Osteocyte (in vitro differentiated cells): ENCODE results near the gene DDI2. TPM values are rescaled to one million over a fixed set of nuclear protein-coding genes. Genes with fewer than 3 reads are reported as not detected.
"Not testable (repeated sequence)": the region's sequence is repeated elsewhere in the genome, so short reads cannot be mapped to it uniquely, and the experiment has no call there.

Experiments used
- DNase-seq: peaks from one replicate; pipeline ENCODE4 v3.0.0; 2021; ENCODE audit warnings: mixed read lengths; ENCODE audit not compliant: unreplicated experiment; ENCODE audit errors: extremely low spot score
- H3K27ac Mint-ChIP-seq: one replicate; pipeline ENCODE4 v1.8.0; 2021; ENCODE audit warnings: mild to moderate bottlenecking, mixed read lengths; ENCODE audit not compliant: unreplicated experiment
- H3K27me3 Mint-ChIP-seq: one replicate; pipeline ENCODE4 v1.8.0; 2021; ENCODE audit warnings: mixed read lengths; ENCODE audit not compliant: unreplicated experiment
- H3K36me3 Mint-ChIP-seq: one replicate; pipeline ENCODE4 v1.8.0; 2021; ENCODE audit warnings: mixed read lengths; ENCODE audit not compliant: unreplicated experiment
- H3K4me1 Mint-ChIP-seq: one replicate; pipeline ENCODE4 v1.8.0; 2021; ENCODE audit warnings: mixed read lengths; ENCODE audit not compliant: unreplicated experiment
- H3K4me3 Mint-ChIP-seq: one replicate; pipeline ENCODE4 v1.8.0; 2021; ENCODE audit warnings: mild to moderate bottlenecking, moderate library complexity, mixed read lengths; ENCODE audit not compliant: unreplicated experiment
- H3K9me3 Mint-ChIP-seq: one replicate; pipeline ENCODE4 v1.8.0; 2021; ENCODE audit warnings: mixed read lengths; ENCODE audit not compliant: unreplicated experiment
- total RNA-seq: library from RNA; stranded (reverse); gene quantifications from 2 replicates; pipeline ENCODE4 v1.2.1, GENCODE V29; 2021
- TF ChIP-seq, protein P1 (sequence below): fragments of 200-600 bp; sonication (generic); IDR thresholded peaks from 2 replicates; pipeline ENCODE4 v1.5.0; 2021; ENCODE audit warnings: antibody characterized with exemption, mild to moderate bottlenecking, moderate library complexity

The DDI2 gene
- total RNA-seq, 1 donor from 2014 or later = 23.4 TPM

- Mint-ChIP-seq H3K36me3 (peaks cover 32% of the 10 kb centered on the region), H3K27ac (no peak overlapping the region), H3K4me3 (no peak overlapping the region), H3K9me3 (no peaks in the 10 kb centered on the region), H3K4me1 (peaks cover 2% of the 10 kb centered on the region), H3K27me3 (no peaks in the 10 kb centered on the region)
- DNase-seq = no peak
- TF ChIP-seq, protein P1, sequence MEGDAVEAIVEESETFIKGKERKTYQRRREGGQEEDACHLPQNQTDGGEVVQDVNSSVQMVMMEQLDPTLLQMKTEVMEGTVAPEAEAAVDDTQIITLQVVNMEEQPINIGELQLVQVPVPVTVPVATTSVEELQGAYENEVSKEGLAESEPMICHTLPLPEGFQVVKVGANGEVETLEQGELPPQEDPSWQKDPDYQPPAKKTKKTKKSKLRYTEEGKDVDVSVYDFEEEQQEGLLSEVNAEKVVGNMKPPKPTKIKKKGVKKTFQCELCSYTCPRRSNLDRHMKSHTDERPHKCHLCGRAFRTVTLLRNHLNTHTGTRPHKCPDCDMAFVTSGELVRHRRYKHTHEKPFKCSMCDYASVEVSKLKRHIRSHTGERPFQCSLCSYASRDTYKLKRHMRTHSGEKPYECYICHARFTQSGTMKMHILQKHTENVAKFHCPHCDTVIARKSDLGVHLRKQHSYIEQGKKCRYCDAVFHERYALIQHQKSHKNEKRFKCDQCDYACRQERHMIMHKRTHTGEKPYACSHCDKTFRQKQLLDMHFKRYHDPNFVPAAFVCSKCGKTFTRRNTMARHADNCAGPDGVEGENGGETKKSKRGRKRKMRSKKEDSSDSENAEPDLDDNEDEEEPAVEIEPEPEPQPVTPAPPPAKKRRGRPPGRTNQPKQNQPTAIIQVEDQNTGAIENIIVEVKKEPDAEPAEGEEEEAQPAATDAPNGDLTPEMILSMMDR = no peak
Observed at GRCh38 chr1:15650433-15650832, 33.2 kb downstream of the DDI2 start.

DNA sequence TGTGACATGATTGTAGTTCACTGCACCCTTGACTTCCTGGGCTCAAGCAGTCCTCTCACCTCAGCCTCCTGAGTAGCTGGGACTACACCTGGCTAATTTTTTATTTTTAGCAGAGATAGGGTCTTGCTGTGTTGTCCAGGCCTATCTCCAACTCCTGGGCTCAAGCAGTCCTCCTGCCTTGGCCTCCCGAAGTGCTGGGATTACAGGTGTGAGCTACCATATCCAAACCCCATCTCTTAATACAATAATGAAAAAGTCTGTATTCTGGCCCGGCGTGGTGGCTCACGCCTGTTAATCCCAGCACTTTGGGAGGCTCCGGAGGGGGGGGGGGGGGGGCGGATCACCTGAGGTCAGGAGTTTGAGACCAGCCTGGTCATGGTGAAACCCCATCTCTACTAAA lies 34.9 kb downstream of the DDI2 start:
- H3K36me3 Mint-ChIP-seq = peaks cover 39% of the 10 kb centered on the region
- H3K27me3 Mint-ChIP-seq, H3K27ac Mint-ChIP-seq, H3K4me1 Mint-ChIP-seq, DNase-seq, H3K4me3 Mint-ChIP-seq, H3K9me3 Mint-ChIP-seq: not testable (repeated sequence)

- DNase-seq = no peak
- Mint-ChIP-seq H3K36me3 (peaks cover 36% of the 10 kb centered on the region), H3K4me3 (no peak overlapping the region), H3K4me1 (peaks cover 2% of the 10 kb centered on the region), H3K27ac (no peak overlapping the region), H3K27me3 (no peaks in the 10 kb centered on the region), H3K9me3 (no peaks in the 10 kb centered on the region)
- TF ChIP-seq, protein P1 = no peak
Observed at GRCh38 chr1:15654091-15654690, 36.9 kb downstream of the DDI2 start.

GRCh38 chr1:15656464-15656863 lies 39.2 kb downstream of the DDI2 start:
- no peaks in the 10 kb centered on the region for H3K27me3 Mint-ChIP-seq
- H3K9me3 Mint-ChIP-seq = no peaks in the 10 kb centered on the region
- H3K4me3 Mint-ChIP-seq = no peak overlapping the region
- H3K4me1 Mint-ChIP-seq = peaks cover 2% of the 10 kb centered on the region
- TF ChIP-seq, protein P1 = no peak
- H3K36me3 Mint-ChIP-seq = peaks cover 48% of the 10 kb centered on the region
- no peak for DNase-seq
- H3K27ac Mint-ChIP-seq = no peak overlapping the region

DNA sequence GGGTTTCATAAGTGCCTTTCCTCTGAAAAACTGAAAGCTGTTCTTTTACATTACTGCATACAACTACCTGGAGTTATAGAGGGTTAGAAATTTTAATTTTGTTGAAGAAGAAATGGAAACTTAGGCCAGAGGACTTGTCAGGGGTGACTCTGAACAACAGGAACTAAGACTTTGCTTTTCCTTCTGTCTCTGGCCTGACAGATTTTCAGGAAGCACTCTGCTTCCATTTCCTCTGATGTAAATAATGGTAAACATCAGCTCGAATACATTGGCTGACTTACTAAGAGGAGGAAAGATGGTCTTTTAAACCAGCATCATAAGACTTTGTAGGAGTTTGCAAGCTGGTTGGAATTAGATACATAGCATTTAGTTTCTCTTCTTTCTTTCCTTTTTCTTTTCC lies 39.8 kb downstream of the DDI2 start:
- H3K4me3 Mint-ChIP-seq = no peak overlapping the region
- no peaks in the 10 kb centered on the region for H3K9me3 Mint-ChIP-seq
- peaks cover 2% of the 10 kb centered on the region for H3K4me1 Mint-ChIP-seq
- peaks cover 48% of the 10 kb centered on the region for H3K36me3 Mint-ChIP-seq
- H3K27me3 Mint-ChIP-seq = no peaks in the 10 kb centered on the region
- TF ChIP-seq, protein P1 = no peak
- no peak for DNase-seq
- H3K27ac Mint-ChIP-seq = no peak overlapping the region

DNA sequence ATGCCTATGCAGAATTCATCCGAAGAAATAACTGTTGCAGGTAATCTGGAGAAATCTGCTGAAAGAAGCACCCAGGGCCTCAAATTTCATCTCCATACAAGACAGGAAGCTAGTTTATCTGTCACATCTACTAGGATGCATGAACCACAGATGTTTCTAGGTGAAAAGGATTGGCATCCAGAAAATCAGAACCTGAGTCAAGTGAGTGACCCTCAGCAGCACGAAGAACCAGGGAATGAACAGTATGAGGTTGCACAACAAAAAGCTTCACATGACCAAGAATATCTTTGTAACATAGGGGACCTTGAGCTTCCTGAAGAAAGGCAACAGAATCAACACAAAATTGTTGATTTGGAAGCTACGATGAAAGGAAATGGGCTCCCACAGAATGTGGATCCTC lies 42.9 kb downstream of the DDI2 start:
- Mint-ChIP-seq H3K36me3 (peaks cover 51% of the 10 kb centered on the region), H3K4me3 (no peak overlapping the region), H3K27ac (no peak overlapping the region), H3K9me3 (no peaks in the 10 kb centered on the region), H3K27me3 (no peaks in the 10 kb centered on the region), H3K4me1 (peaks cover under 1% of the 10 kb centered on the region)
- no peak for DNase-seq
- TF ChIP-seq, protein P1 = no peak
